ENCODE results near the gene ABI3. TPM values are rescaled to one million over a fixed set of nuclear protein-coding genes. Genes with fewer than 3 reads are reported as not detected.

The ABI3 gene
- total and polyA plus RNA-seq, 9 of the 15 experiments (the other 6 are each of a cell fraction or from before 2014, with no cell fraction given) = not detected

DNA sequence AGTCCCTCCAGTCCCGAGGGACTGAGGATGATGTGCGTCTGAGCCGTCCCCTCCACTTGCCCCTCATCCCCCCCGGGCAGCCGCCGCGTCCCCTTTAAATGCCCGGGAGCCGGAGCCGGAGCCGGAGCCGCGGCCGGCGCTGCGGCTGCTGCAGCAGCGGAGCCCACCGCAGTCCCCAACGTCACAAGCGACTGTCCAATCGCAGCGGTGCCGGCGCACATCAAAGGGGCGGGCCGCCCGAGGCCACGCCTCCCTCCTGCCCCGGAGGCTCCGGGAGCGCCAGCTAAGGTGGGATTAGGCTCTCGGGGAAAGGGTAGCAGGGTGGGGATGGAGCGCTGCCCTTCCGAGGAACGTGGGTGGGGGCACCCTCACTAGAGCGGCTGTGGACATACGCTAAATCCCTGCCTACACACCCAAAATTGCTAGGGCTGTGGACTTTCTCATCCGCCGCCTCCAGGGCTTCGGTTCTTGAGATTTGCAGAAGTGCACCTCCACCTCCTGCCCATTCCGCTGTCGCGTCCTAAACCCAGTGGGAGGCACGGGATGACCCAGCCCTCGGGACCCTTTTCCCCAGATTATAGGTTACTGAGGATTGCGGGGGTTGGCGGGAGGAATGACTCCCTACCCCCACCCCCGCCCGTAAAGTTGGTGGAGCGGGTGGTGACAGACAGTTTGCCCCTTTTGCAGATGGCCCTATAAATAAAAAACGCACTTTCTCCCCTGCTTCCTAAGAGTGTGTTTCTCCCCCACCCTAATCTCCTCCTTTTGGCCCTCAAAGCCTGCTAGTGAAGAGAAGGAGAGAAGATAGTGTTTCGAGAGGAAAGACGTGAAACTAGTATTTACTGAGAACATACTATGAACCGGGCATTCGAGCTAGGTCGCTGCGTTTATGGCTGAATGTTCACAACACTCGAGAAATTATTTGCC is 20.4 kb downstream of the ABI3 start, which contains the start of gene PHOSPHO1 (continued):
- TF ChIP-seq, protein P1, sequence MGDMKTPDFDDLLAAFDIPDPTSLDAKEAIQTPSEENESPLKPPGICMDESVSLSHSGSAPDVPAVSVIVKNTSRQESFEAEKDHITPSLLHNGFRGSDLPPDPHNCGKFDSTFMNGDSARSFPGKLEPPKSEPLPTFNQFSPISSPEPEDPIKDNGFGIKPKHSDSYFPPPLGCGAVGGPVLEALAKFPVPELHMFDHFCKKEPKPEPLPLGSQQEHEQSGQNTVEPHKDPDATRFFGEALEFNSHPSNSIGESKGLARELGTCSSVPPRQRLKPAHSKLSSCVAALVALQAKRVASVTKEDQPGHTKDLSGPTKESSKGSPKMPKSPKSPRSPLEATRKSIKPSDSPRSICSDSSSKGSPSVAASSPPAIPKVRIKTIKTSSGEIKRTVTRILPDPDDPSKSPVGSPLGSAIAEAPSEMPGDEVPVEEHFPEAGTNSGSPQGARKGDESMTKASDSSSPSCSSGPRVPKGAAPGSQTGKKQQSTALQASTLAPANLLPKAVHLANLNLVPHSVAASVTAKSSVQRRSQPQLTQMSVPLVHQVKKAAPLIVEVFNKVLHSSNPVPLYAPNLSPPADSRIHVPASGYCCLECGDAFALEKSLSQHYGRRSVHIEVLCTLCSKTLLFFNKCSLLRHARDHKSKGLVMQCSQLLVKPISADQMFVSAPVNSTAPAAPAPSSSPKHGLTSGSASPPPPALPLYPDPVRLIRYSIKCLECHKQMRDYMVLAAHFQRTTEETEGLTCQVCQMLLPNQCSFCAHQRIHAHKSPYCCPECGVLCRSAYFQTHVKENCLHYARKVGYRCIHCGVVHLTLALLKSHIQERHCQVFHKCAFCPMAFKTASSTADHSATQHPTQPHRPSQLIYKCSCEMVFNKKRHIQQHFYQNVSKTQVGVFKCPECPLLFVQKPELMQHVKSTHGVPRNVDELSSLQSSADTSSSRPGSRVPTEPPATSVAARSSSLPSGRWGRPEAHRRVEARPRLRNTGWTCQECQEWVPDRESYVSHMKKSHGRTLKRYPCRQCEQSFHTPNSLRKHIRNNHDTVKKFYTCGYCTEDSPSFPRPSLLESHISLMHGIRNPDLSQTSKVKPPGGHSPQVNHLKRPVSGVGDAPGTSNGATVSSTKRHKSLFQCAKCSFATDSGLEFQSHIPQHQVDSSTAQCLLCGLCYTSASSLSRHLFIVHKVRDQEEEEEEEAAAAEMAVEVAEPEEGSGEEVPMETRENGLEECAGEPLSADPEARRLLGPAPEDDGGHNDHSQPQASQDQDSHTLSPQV (IDR thresholded peaks at IDR 0.05) = no peak
- TF ChIP-seq ASH1L (IDR thresholded peaks at IDR 0.05; ENCODE audit: borderline replicate concordance, low read depth, partially characterized antibody) = no peak
- no peak for TF ChIP-seq NFIX (CRISPR knock-in tag; IDR thresholded peaks at IDR 0.05; ENCODE audit: low read depth)
- TF ChIP-seq, protein P2, sequence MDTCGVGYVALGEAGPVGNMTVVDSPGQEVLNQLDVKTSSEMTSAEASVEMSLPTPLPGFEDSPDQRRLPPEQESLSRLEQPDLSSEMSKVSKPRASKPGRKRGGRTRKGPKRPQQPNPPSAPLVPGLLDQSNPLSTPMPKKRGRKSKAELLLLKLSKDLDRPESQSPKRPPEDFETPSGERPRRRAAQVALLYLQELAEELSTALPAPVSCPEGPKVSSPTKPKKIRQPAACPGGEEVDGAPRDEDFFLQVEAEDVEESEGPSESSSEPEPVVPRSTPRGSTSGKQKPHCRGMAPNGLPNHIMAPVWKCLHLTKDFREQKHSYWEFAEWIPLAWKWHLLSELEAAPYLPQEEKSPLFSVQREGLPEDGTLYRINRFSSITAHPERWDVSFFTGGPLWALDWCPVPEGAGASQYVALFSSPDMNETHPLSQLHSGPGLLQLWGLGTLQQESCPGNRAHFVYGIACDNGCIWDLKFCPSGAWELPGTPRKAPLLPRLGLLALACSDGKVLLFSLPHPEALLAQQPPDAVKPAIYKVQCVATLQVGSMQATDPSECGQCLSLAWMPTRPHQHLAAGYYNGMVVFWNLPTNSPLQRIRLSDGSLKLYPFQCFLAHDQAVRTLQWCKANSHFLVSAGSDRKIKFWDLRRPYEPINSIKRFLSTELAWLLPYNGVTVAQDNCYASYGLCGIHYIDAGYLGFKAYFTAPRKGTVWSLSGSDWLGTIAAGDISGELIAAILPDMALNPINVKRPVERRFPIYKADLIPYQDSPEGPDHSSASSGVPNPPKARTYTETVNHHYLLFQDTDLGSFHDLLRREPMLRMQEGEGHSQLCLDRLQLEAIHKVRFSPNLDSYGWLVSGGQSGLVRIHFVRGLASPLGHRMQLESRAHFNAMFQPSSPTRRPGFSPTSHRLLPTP (IDR thresholded peaks at IDR 0.05; ENCODE audit: borderline replicate concordance, extremely low read depth, insufficient read length) = no peak
- TF ChIP-seq LEF1 (IDR thresholded peaks at IDR 0.05) = no peak
- TF ChIP-seq, protein P3, sequence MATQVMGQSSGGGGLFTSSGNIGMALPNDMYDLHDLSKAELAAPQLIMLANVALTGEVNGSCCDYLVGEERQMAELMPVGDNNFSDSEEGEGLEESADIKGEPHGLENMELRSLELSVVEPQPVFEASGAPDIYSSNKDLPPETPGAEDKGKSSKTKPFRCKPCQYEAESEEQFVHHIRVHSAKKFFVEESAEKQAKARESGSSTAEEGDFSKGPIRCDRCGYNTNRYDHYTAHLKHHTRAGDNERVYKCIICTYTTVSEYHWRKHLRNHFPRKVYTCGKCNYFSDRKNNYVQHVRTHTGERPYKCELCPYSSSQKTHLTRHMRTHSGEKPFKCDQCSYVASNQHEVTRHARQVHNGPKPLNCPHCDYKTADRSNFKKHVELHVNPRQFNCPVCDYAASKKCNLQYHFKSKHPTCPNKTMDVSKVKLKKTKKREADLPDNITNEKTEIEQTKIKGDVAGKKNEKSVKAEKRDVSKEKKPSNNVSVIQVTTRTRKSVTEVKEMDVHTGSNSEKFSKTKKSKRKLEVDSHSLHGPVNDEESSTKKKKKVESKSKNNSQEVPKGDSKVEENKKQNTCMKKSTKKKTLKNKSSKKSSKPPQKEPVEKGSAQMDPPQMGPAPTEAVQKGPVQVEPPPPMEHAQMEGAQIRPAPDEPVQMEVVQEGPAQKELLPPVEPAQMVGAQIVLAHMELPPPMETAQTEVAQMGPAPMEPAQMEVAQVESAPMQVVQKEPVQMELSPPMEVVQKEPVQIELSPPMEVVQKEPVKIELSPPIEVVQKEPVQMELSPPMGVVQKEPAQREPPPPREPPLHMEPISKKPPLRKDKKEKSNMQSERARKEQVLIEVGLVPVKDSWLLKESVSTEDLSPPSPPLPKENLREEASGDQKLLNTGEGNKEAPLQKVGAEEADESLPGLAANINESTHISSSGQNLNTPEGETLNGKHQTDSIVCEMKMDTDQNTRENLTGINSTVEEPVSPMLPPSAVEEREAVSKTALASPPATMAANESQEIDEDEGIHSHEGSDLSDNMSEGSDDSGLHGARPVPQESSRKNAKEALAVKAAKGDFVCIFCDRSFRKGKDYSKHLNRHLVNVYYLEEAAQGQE (IDR thresholded peaks at IDR 0.05; ENCODE audit: borderline replicate concordance) = no peak
- TF ChIP-seq, protein P3 (CRISPR knock-in tag; IDR thresholded peaks at IDR 0.05; ENCODE audit: low read depth) = no peak
- TF ChIP-seq ZNF431 (CRISPR knock-in tag; IDR thresholded peaks at IDR 0.05) = no peak
- TF ChIP-seq CREM (IDR thresholded peaks at IDR 0.05; ENCODE audit: low read depth) = peak; percentile 58; the same call in 1 of the 2 replicates

Measured in K562 (cell line).